SK-N-SH treated with all-trans-retinoic acid at 6 μM for 48 hours (cell line): ENCODE results near the gene KHDRBS2.

Source experiments
- CSRNP3 ChIP-seq: fragments of 250-450 bp; sonication (Bioruptor Pico); IDR thresholded peaks from 2 replicates; pipeline ENCODE4 v1.5.1; 2021; ENCODE audit warnings: mild to moderate bottlenecking, moderate library complexity
- OSR1 ChIP-seq: fragments of 250-450 bp; sonication (Bioruptor Pico); IDR thresholded peaks from 2 replicates; pipeline ENCODE4 v1.8.0; 2022; ENCODE audit warnings: moderate library complexity, mild to moderate bottlenecking, inconsistent platforms
- PATZ1 ChIP-seq: fragments of 250-450 bp; sonication (Bioruptor Pico); IDR thresholded peaks from 2 replicates; pipeline ENCODE4 v1.8.0; 2020; ENCODE audit warnings: mild to moderate bottlenecking, moderate library complexity, borderline replicate concordance
- RARB ChIP-seq: fragments of 250-450 bp; sonication (Bioruptor Pico); IDR thresholded peaks from 2 replicates; pipeline ENCODE4 v1.8.0; 2021; ENCODE audit warnings: mild to moderate bottlenecking, moderate library complexity
- ZFP3 ChIP-seq: fragments of 250-450 bp; sonication (Bioruptor Pico); IDR thresholded peaks from 2 replicates; pipeline ENCODE4 v1.5.0; 2020; ENCODE audit warnings: mild to moderate bottlenecking, moderate library complexity
- ZFP30 ChIP-seq: fragments of 450-650 bp; formaldehyde crosslinking; IDR thresholded peaks from 2 replicates; pipeline ENCODE4 v1.5.0; 2022; ENCODE audit warnings: mild to moderate bottlenecking, moderate library complexity
- ZNF565 ChIP-seq: fragments of 450-650 bp; formaldehyde crosslinking; conservative IDR thresholded peaks from 2 replicates; pipeline ENCODE4 v1.5.0; 2020; ENCODE audit warnings: low read depth, mild to moderate bottlenecking, moderate library complexity

- TF ChIP-seq OSR1, result no peak
- TF ChIP-seq ZFP3, result no peak
- no peak for TF ChIP-seq ZNF565
- TF ChIP-seq CSRNP3 (CRISPR knock-in tag), result no peak
- TF ChIP-seq PATZ1 (CRISPR knock-in tag), result no peak
- no peak for TF ChIP-seq ZFP30 (CRISPR knock-in tag)
- no peak for TF ChIP-seq RARB
These were observed 10.5 kb upstream of the KHDRBS2 start for GRCh38 chr6:62296541-62296940.
